Vagina (tissue), 2 donors: ENCODE data around the gene ELL2.

Experiments used
- POLR2A ChIP-seq, 2 donors: fragments of 450-650 bp; IDR thresholded peaks; one replicate each; pipeline ENCODE4 v1.6.1; 2017; ENCODE audit warnings: antibody characterized with exemption in 2 of 2, mild to moderate bottlenecking in 2 of 2, moderate library complexity in 2 of 2
- POLR2AphosphoS5 ChIP-seq, 2 donors: sonication (generic); formaldehyde crosslinking; IDR thresholded peaks; one replicate each; pipeline ENCODE4 v1.9.0; 2017; ENCODE audit warnings: antibody characterized with exemption in 2 of 2, mild to moderate bottlenecking in 2 of 2, low read depth in 1 of 2; ENCODE audit not compliant: insufficient read depth in 1 of 2
- TF ChIP-seq, protein P1 (sequence below), 3 experiments: fragments of 450-650 bp in 2 of 3; fragments of 200-600 bp in 1 of 3; sonication (generic) in 1 of 3; IDR thresholded peaks; one replicate each; pipeline ENCODE4 v1.5.1; 2017 to 2019; ENCODE audit warnings: antibody characterized with exemption in 3 of 3, mild to moderate bottlenecking in 2 of 3, moderate library complexity in 2 of 3

DNA sequence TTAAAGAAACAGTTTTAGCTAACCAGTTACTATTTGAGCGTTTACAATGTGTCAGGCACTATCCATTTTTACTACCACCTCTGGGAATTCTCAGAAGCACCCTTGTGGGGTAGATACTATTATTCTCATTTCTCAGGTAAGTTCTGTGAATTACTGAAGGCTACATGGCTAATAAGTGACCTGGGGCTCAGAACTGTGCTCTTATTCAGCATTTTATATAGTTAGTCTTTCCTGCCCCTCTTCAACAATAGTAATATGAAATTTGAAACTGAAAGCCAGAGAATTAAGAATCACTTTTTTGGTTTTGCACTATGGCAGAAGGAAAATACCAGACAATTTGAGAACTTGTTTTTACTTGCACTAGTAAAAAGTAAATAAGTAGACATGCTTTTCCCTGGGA, 11.8 kb downstream of the ELL2 start:
- TF ChIP-seq, protein P1, sequence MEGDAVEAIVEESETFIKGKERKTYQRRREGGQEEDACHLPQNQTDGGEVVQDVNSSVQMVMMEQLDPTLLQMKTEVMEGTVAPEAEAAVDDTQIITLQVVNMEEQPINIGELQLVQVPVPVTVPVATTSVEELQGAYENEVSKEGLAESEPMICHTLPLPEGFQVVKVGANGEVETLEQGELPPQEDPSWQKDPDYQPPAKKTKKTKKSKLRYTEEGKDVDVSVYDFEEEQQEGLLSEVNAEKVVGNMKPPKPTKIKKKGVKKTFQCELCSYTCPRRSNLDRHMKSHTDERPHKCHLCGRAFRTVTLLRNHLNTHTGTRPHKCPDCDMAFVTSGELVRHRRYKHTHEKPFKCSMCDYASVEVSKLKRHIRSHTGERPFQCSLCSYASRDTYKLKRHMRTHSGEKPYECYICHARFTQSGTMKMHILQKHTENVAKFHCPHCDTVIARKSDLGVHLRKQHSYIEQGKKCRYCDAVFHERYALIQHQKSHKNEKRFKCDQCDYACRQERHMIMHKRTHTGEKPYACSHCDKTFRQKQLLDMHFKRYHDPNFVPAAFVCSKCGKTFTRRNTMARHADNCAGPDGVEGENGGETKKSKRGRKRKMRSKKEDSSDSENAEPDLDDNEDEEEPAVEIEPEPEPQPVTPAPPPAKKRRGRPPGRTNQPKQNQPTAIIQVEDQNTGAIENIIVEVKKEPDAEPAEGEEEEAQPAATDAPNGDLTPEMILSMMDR (IDR thresholded peaks at IDR 0.05) = no peak
- TF ChIP-seq POLR2AphosphoS5 (IDR thresholded peaks at IDR 0.05; ENCODE audit: insufficient read depth in 1 of 2, low read depth in 1 of 2) (no peak), POLR2A (IDR thresholded peaks at IDR 0.05) (no peak)
